AG08396 (cell line): ENCODE measurements around the gene C1orf53.
"Not testable (repeated sequence)": the region's sequence is repeated elsewhere in the genome, so short reads cannot be mapped to it uniquely, and the experiment has no call there.

Experiments
- DNase-seq: peaks from one replicate; pipeline ENCODE4 v3.0.0; 2012; ENCODE audit warnings: low spot score, mixed read lengths

The C1orf53 gene

GRCh38 chr1:197902454-197903195, at the start of gene C1orf53:
TSS of gene C1orf53 (plus strand) at chr1:197902630. CDS start at chr1:197902650, 20 bp downstream.
- peak; percentile 99 for DNase-seq

DNA sequence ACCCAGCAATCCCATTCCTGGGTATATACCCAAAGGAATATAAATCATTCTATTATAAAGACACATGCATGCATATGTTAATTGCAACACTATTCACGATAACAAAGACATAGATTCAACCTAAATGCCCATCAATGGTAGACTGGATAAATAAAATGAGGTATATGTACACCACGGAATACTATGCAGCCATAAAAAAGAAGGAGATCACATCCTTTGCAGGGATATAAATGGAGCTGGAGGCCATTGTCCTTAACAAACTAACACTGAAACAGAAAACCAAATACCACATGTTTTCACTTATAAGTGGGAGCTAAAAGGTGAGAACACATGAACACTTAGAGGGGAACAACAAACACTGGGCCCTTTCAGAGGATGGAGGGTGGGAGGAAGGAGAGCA, 46.7 kb upstream of the C1orf53 start:
- DNase-seq: not testable (repeated sequence)

DNA sequence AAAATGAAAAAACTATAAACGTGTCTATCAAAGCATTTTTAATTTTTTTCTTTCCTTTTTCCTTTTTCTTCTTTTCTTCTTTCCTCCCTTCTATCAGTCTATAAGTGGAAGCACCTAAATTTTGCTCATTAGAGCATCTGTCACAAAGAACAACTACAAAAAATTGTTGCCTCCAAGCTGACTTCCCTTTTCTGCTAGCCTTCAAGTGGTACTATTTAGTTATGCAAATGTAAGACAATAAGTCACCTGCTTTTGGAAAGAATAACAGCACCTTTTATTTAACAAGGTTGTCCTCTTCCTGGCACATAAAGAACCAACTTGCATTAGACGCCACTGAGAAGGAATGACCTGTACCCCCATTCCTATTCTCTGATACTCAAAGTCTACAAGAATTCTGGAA, 45.0 kb upstream of the C1orf53 start:
- DNase-seq: no peak

DNA sequence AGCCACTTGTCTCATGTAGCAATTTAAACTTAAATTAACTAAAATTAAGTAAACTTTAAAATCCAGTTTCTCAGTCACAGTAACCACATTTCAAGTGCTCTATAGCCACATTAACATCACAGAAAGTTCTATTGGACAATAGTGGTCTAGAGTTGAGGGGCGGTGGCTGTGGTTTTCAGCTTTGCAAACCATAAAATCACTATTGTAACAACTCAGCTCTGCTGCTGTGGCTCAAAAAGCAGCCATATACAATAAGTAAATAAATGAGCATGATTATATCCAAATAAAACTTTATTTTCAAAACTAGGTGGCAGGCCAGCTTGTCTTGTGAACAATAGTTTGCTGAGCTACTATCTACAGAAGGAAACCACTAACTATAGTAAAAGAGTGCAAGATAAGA, 43.4 kb upstream of the C1orf53 start:
- DNase-seq: no peak

DNA sequence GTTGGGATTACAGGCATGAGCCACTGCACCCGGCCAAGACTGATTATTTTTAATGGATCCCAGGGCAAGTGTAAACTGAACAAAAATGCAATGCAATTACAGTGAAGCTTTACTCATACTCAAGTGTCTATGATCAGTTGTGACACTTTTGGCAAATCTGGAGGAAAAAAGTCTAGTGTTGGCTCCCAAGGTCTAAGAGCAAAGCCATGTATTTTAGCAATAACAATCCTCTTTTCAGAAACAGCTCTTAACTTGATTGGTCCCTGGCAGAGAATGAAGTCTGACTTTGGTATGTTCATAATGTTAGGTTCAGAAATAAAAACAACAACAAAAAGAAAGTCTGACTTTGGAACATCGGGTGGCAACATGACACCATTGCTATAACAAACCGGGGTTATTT, 40.2 kb upstream of the C1orf53 start:
- DNase-seq: no peak

DNA sequence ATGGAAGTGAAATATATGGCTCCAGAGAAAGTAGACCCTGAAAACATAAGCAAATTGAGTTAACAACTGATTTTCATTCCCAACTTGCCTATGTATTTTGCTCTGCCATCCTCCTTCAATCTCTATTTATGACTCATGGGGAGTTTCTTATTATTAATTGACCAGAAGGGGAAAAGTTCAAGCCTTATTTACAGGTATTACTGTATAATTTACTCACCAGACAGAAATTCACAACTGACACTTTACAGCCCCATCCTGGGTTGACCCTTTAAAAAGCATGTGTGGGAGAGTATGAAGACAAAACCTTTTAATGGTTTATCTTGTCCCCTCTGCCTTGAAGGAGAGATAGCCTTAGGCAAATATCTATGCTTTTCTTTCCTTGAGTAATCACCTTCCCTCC, 39.8 kb upstream of the C1orf53 start:
- no peak for DNase-seq

DNA sequence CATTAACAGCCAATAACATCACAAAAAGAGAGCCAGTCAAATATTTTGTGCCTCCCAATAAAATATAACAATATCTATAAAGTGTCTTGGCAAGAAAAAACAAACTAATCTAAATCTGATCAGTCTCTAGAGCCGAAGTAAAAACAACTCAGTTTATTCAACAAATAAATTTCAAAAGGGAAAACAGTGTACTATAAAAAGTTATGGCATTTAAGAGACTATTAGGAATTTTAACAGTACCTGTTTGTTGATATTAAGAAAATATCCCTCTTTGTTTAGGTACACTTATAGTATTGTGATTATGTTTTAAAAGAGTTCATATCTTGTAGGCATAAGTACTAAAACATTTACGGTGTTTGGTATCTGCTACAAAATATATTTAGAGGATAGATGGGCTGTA, 36.6 kb upstream of the C1orf53 start:
- DNase-seq: no peak

- DNase-seq: peak; percentile 54
Measured at GRCh38 chr1:197868751-197869489, 33.5 kb upstream of the C1orf53 start.

DNA sequence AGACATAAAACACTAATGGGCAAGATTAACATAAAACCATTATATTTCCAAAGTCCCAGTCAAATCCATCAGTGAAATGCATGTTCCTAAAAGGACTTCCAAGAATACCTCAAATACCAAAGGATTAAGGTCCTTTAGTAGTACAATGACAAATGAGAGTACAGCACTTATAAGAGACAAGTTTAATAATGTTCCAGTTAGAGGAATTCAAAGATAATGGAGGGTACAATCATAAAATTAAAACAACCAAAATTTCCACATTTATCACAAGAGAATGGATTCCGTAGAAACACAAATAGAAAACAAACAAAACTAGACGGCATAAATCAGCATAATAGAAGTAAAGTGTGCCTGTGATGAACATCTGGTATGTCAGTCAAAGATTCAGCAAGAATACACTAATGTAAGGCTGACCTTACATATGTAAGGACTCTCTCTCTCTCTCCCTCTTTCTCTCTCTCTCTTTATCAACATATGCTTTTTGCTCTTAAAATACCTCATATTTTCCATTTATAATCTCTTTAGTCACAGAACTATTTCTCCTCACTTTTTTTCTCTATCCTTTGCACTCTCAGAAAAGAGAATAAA, 32.8 kb upstream of the C1orf53 start:
- DNase-seq: no peak

DNA sequence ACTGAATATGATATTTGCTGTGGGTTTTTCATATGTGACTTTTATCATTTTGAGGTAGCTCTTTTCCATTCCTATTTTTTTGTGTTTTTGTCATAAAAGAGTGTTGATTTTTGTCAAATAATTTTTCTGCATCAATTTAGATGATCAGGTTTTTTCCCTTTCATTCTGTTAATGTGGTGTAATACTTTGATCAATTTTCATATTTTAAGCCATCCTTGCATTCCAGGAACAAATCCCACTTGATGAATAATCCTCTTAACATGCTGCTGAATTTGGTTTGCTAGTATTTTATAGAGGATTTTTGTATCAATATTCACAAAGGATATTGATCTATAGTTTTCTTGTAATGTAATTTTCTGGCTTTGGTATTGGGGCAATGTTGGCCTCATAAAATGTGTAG, 25.5 kb upstream of the C1orf53 start:
- no peak for DNase-seq

GRCh38 chr1:197880385-197880784, 22.0 kb upstream of the C1orf53 start:
- not testable (repeated sequence) for DNase-seq

- not testable (repeated sequence) for DNase-seq
Measured at GRCh38 chr1:197882241-197882640, 20.2 kb upstream of the C1orf53 start.

DNA sequence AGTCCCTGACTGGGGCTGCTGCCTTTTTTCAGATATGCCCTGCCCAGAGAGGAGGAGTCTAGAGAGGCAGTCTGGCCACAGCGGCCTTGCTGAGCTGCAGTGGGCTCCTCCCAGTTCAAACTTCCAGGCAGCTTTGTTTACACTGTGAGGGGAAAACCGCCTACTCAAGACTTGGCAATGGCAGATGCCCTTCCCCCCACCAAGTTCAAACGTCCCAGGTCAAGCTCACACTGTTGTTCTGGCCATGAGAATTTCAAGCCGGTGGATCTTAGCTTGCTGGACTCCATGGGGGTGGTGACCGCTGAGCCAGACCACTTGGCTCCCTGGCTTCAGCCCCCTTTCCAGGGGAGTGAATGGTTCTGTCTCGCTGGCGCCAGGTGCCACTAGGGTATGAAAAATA, 18.3 kb upstream of the C1orf53 start:
- no peak for DNase-seq

- no peak for DNase-seq
Measured at GRCh38 chr1:197890936-197891335, 11.5 kb upstream of the C1orf53 start.

GRCh38 chr1:197892684-197893083, 9.7 kb upstream of the C1orf53 start:
- DNase-seq: no peak

DNA sequence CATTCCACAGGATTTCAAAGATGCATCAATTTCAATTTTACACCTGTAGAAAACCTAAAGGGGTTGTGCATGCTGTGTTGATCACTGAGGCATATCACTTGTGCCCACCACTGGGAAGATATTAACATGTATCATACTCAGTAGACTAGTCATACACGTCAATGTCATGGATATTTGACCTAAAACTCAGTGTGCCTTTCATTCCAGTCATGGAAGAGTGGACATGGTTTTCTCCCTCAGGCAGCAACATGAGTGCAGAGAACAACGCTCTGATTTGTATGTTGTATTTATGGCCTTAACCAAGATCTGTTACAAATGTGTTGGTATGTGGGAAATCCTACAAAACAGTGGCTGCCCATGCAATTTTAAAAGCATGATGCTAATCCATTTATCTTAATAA, 6.1 kb upstream of the C1orf53 start:
- DNase-seq: no peak

DNA sequence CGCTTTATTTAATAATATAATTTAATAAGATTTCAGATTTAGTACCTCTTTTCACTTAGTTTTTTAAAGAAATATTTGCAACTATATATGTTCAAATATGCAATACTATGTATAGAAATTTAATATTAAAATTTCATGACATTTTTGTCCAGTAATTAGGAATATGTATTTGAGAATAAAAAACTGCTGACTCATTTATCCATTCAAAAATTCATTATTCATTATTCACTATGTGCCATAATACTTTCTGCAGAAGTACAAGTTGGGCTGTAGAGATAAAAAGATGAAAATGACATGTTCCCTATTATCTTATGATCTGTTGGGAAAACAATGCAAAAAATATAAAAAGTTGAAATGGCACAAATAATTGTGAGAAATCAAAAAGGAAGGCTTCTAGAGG, 3.4 kb upstream of the C1orf53 start:
- DNase-seq: no peak

DNA sequence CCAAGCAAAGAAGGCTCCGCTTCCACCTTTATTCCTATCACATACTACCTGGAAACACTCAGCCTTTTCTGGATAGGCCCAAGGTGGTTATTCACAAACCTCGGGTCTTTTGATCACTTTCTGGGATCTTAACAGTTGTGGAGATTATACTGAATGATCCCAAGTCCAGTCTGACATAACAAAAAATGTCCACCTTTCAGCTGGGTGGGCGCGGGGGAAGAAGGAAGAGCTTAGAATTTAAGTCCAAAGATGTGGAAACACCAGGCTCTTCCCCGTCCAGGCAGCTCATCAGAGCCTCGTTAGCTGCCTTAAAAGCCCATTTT, 338 bp upstream of the C1orf53 start:
- no peak for DNase-seq

DNA sequence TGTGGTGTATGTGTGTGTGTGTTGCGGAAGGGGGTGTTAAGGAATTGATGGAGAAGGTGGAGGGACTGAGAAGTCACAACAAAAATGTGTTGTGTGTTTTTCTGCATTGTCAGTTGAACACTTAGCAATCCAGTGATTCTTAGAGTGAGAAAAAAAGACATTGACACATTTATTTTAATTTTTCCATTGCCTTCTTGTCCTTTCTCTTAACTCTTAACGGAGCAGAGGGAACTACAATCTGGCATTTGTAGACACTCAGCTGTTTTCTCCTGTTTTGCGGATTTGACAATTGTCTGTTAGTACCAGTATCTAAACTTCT, 725 bp downstream of the C1orf53 start:
- no peak for DNase-seq

DNA sequence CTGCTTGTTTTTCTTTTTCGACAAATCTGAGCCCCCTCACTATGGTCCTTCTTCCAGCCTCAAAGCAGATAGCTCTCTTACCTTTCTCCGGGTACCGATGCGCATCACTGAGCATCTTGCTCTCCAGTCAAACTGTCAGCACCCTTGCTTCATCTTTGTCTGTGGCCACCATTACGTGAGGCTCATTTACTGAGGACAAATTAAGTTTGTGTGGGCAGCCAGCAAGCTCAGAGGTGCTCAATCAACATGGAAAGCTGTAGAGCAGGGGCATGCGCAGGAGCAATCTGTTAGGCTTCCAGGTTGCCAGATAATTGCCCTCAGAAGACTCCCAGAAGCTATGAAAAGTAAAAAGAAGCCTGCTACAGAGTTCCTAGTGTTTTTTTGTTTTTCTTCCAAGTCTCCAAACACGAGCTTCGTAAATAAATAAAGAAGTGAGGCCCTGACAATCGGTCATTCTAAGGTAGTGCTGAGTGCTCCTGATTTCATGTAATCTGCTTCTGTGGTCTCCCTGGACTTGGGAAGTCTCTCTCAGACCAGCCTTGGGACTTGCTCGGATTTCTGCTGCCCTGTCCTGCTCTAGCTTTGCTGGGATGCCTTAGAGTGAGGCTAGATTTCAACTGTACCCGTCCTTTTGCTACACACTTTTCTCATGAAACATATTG, 1.8 kb downstream of the C1orf53 start:
- DNase-seq: no peak

DNA sequence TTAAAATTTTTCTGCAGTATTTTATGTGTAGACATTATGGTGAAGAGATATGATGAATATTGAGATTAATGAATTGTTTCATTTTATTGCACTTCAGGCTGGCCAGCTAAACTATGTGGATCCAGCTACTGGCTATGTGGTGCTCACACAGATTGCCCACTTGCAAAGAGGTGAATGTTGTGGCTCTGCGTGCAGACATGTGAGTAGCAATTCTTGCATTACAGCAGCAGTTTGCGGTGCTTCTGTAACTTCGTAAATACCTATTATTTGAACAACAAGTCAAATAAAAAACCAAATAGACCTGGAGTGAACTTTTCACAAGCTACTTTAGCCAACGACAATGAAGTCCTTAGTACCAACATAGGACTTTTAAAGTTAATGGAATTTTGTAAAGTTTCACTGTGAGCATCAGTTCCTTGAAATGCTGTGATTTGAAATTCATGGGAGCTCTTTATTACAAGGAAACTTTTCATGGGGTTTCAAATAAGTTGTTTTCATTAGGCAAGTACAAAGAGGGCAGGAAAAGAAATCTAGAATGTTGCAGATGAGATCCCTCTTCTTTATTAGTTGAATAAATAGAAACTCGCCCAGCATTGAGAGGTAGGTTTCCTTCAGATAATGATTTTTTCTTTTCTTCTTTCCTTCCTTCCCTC, 3.4 kb downstream of the C1orf53 start:
- no peak for DNase-seq

DNA sequence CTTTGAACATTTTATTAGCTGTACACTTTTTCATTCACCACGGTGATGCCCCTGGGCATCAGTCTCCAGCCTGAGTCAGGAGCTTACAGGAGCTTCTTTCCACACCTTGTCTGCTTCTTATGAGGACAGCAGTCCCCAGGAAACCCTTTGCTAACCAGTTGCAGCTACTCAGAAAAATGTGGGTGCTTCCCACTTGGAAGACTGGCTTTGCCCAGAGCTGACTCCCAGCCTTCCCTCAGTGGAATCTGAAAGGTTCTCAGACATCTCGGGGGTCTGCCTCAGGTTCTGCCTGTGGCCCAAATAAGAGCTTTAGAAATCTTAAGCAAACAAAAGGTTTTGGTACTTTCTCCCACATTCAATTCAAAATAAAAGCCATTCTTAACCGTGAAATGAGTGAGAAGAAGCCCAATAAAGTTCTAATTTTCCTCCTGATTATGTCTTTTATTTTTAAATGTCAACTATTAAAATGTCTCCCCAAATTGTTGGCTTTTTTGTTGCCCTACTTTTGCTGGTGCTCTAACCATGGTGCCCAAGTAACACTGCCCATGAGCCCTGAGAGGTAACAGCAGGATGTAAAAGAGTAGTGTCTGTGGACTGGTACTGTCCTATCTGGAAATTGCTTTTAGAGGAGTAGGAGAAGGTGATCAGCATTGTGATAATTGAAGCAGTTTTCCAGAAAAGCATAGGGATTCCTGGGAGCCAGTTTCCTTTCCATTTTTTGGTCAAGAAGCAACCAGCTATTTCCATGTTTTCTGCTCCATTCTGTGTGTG, 5.6 kb downstream of the C1orf53 start:
- DNase-seq: no peak
